GM19397 (cell line): ENCODE measurements around the gene GRIA4.

Source experiments
- ATAC-seq: cut with Tn5 transposase; IDR thresholded peaks from one replicate; pipeline ENCODE4 v1.9.1; 2021; ENCODE audit warnings: mild to moderate bottlenecking, moderate library complexity; ENCODE audit not compliant: unreplicated experiment

The GRIA4 gene

GRCh38 chr11:105635466-105635865 is 25.6 kb downstream of the GRIA4 start:
- ATAC-seq, result no peak

GRCh38 chr11:105636496-105636895 is 26.6 kb downstream of the GRIA4 start:
- no peak for ATAC-seq

- no peak for ATAC-seq
Measured at GRCh38 chr11:105639527-105639926, 29.7 kb downstream of the GRIA4 start.

- no peak for ATAC-seq
Measured at GRCh38 chr11:105641433-105641832, 31.6 kb downstream of the GRIA4 start.

- ATAC-seq, result no peak
Measured at GRCh38 chr11:105642870-105643269, 33.0 kb downstream of the GRIA4 start.

GRCh38 chr11:105644839-105645573 is 35.1 kb downstream of the GRIA4 start:
- ATAC-seq, result no peak

GRCh38 chr11:105647780-105648179 is 37.9 kb downstream of the GRIA4 start:
- ATAC-seq, result no peak

- ATAC-seq, result no peak
Measured at GRCh38 chr11:105648762-105649161, 38.9 kb downstream of the GRIA4 start.

- no peak for ATAC-seq
Measured at GRCh38 chr11:105665281-105665680, 55.4 kb downstream of the GRIA4 start.

GRCh38 chr11:105667441-105667840 is 57.6 kb downstream of the GRIA4 start:
- no peak for ATAC-seq

- ATAC-seq, result no peak
Measured at GRCh38 chr11:105670811-105671210, 60.9 kb downstream of the GRIA4 start.

- no peak for ATAC-seq
Measured at GRCh38 chr11:105673089-105673488, 63.2 kb downstream of the GRIA4 start.

- ATAC-seq, result no peak
Measured at GRCh38 chr11:105689631-105690030, 79.8 kb downstream of the GRIA4 start.

GRCh38 chr11:105690467-105690866 is 80.6 kb downstream of the GRIA4 start:
- no peak for ATAC-seq

- no peak for ATAC-seq
Measured at GRCh38 chr11:105693075-105693759, 83.3 kb downstream of the GRIA4 start.

GRCh38 chr11:105696000-105696399 is 86.1 kb downstream of the GRIA4 start:
- ATAC-seq, result no peak

GRCh38 chr11:105697291-105697690 is 87.4 kb downstream of the GRIA4 start:
- ATAC-seq, result no peak

GRCh38 chr11:105699203-105699602 is 89.3 kb downstream of the GRIA4 start:
- no peak for ATAC-seq

GRCh38 chr11:105700271-105700670 is 90.4 kb downstream of the GRIA4 start:
- no peak for ATAC-seq

GRCh38 chr11:105701098-105701497 is 91.2 kb downstream of the GRIA4 start:
- no peak for ATAC-seq

GRCh38 chr11:105705786-105706530 is 96.1 kb downstream of the GRIA4 start:
- ATAC-seq, result no peak

GRCh38 chr11:105713106-105713505 is 103.2 kb downstream of the GRIA4 start:
- ATAC-seq, result no peak
